ENCODE data around the gene PAPOLA.

The PAPOLA gene

DNA sequence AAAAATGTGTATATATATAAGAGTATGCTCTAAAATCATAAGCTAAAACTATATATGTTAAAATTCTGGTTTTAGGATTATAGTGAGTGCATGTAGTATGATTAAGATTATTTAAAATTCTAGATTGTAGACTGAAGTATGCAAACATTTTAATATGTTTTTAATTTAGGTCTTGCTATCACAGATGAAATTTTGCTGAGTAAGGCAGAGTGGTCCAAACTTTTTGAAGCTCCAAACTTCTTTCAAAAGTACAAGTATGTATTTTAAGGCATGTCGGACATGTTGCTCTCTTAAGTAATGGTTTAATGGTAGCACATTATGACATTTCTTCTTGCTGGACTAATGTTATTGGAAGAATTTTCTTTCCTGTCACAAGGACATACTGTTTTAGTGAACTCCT lies 34.6 kb downstream of the PAPOLA start:
- Histone ChIP-seq H4K20me1 (ENCODE audit: insufficient read depth, low read length, poor library complexity, severe bottlenecking) (no peaks in the 10 kb centered on the region), H3F3A (ENCODE audit: low read depth) (no peaks in the 10 kb centered on the region), H3K79me2 (ENCODE audit: insufficient read depth, low read length) (no peaks in the 10 kb centered on the region), H3K4me3 (ENCODE audit: low read length, poor library complexity, severe bottlenecking) (no peak overlapping the region), H2AFZ (ENCODE audit: low read length) (no peak overlapping the region), H3K36me3 (ENCODE audit: insufficient read depth, low read length) (peaks cover 49% of the 10 kb centered on the region), H3K4me2 (ENCODE audit: low read depth, low read length, poor library complexity, severe bottlenecking) (no peak overlapping the region), H3K4me1 (ENCODE audit: insufficient read depth, low read length, poor library complexity, severe bottlenecking) (no peaks in the 10 kb centered on the region), H3K9me3 (ENCODE audit: insufficient read depth, low read depth, low read length) (no peaks in the 10 kb centered on the region), H3K9ac (ENCODE audit: low read depth, low read length, poor library complexity, severe bottlenecking) (no peak overlapping the region), H3K9me2 (replicated peaks; ENCODE audit: low read depth, low read length) (no peaks in the 10 kb centered on the region), H3K27me3 (ENCODE audit: insufficient read depth, low read length, poor library complexity, severe bottlenecking) (no peaks in the 10 kb centered on the region)
- TF ChIP-seq EZH2phosphoT487 (IDR thresholded peaks at IDR 0.05; ENCODE audit: borderline replicate concordance) = no peak
- TF ChIP-seq, protein P1, sequence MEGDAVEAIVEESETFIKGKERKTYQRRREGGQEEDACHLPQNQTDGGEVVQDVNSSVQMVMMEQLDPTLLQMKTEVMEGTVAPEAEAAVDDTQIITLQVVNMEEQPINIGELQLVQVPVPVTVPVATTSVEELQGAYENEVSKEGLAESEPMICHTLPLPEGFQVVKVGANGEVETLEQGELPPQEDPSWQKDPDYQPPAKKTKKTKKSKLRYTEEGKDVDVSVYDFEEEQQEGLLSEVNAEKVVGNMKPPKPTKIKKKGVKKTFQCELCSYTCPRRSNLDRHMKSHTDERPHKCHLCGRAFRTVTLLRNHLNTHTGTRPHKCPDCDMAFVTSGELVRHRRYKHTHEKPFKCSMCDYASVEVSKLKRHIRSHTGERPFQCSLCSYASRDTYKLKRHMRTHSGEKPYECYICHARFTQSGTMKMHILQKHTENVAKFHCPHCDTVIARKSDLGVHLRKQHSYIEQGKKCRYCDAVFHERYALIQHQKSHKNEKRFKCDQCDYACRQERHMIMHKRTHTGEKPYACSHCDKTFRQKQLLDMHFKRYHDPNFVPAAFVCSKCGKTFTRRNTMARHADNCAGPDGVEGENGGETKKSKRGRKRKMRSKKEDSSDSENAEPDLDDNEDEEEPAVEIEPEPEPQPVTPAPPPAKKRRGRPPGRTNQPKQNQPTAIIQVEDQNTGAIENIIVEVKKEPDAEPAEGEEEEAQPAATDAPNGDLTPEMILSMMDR (conservative IDR thresholded peaks at IDR 0.05; ENCODE audit: low read length) = no peak

DNA sequence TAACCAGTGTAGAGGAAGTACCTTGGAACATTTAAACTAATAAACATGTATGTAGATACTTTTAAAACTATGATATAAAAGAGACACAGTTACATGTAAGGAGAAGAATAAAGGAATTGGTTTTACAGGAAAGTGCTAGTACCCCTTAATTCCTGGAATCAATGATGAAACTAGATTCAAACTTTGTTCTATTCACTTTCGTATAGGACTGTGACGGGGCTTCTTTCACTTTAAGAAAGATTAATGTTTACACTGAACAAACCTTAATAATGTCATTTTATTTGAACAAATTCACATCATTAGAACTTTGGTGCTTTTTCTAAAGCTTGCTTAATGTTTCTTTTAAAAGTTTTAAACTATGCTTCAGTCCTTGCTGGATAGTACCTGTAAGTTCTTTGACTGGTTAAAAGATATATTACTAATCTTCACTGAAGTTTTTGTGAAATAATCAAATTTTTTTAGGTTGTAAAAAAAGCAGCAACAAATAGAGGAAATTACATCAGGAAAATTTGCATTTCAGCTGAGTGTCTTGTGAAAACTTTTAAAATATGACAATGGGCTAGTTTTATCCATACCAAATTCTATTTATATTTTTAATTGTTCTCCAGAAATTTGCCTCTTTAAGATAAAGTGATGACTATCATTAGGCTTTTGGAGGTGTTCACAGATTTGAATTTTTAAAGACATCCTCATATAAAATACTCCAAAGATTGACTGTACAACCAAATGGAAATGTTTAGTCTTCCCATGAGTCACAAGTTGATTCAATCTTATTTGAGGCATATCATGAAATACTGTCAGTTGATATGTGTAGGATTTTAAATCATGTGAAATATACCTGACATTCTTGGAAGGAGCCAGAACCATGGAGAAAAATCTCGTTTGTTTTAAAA lies 36.2 kb downstream of the PAPOLA start:
- Histone ChIP-seq H3K27me3 (ENCODE audit: insufficient read depth, low read length, poor library complexity, severe bottlenecking) (no peaks in the 10 kb centered on the region), H3K9me2 (replicated peaks; ENCODE audit: low read depth, low read length) (no peaks in the 10 kb centered on the region), H3K4me3 (ENCODE audit: low read length, poor library complexity, severe bottlenecking) (no peak overlapping the region), H3K9ac (ENCODE audit: low read depth, low read length, poor library complexity, severe bottlenecking) (no peak overlapping the region), H3K9me3 (ENCODE audit: insufficient read depth, low read depth, low read length) (no peaks in the 10 kb centered on the region), H4K20me1 (ENCODE audit: insufficient read depth, low read length, poor library complexity, severe bottlenecking) (no peaks in the 10 kb centered on the region), H3K79me2 (ENCODE audit: insufficient read depth, low read length) (no peaks in the 10 kb centered on the region), H3F3A (ENCODE audit: low read depth) (no peaks in the 10 kb centered on the region), H2AFZ (ENCODE audit: low read length) (no peak overlapping the region), H3K4me1 (ENCODE audit: insufficient read depth, low read length, poor library complexity, severe bottlenecking) (no peaks in the 10 kb centered on the region), H3K4me2 (ENCODE audit: low read depth, low read length, poor library complexity, severe bottlenecking) (no peak overlapping the region), H3K36me3 (ENCODE audit: insufficient read depth, low read length) (peaks cover 34% of the 10 kb centered on the region; the same call in 1 of the 2 replicates)
- TF ChIP-seq, protein P1 (conservative IDR thresholded peaks at IDR 0.05; ENCODE audit: low read length) = no peak
- no peak for TF ChIP-seq EZH2phosphoT487 (IDR thresholded peaks at IDR 0.05; ENCODE audit: borderline replicate concordance)

DNA sequence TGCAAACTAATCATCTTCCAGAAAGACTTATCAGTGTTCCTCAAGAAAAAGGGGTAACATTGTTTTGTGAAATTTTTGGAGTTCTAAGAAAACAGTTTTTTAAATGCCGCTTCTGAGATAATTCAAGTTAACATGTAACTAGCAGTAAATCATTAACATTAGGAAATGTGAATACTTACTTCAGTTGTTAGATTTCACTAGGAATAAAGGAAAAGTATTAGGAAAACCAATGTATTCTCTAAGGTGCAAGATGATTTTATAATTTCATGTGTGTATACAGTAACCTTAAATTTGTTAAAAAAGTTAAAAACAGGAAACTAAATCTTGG lies 36.8 kb downstream of the PAPOLA start:
- no peak overlapping the region for H3K9ac ChIP-seq (ENCODE audit: low read depth, low read length, poor library complexity, severe bottlenecking)
- H3F3A ChIP-seq (ENCODE audit: low read depth) = no peaks in the 10 kb centered on the region
- H3K9me3 ChIP-seq (ENCODE audit: insufficient read depth, low read depth, low read length) = no peaks in the 10 kb centered on the region
- H3K4me3 ChIP-seq (ENCODE audit: low read length, poor library complexity, severe bottlenecking) = no peak overlapping the region
- no peaks in the 10 kb centered on the region for H3K4me1 ChIP-seq (ENCODE audit: insufficient read depth, low read length, poor library complexity, severe bottlenecking)
- H3K79me2 ChIP-seq (ENCODE audit: insufficient read depth, low read length) = no peaks in the 10 kb centered on the region
- no peak overlapping the region for H2AFZ ChIP-seq (ENCODE audit: low read length)
- H3K9me2 ChIP-seq (replicated peaks; ENCODE audit: low read depth, low read length) = no peaks in the 10 kb centered on the region
- H3K4me2 ChIP-seq (ENCODE audit: low read depth, low read length, poor library complexity, severe bottlenecking) = no peak overlapping the region
- H3K36me3 ChIP-seq (ENCODE audit: insufficient read depth, low read length) = peaks cover 33% of the 10 kb centered on the region; the same call in 1 of the 2 replicates
- no peaks in the 10 kb centered on the region for H3K27me3 ChIP-seq (ENCODE audit: insufficient read depth, low read length, poor library complexity, severe bottlenecking)
- no peak for TF ChIP-seq EZH2phosphoT487 (IDR thresholded peaks at IDR 0.05; ENCODE audit: borderline replicate concordance)
- TF ChIP-seq, protein P1 (conservative IDR thresholded peaks at IDR 0.05; ENCODE audit: low read length) = no peak
- no peaks in the 10 kb centered on the region for H4K20me1 ChIP-seq (ENCODE audit: insufficient read depth, low read length, poor library complexity, severe bottlenecking)
